Measurements from ENCODE around the gene SNCG.

SNCG gene

GRCh38 chr10:86964847-86965190 lies 6.4 kb downstream of the SNCG start:
- ChIA-PET CTCF (no interaction called here), POLR2A (no interaction called here)
- Histone ChIP-seq H3K27me3 (replicated peaks in 2 of 5; ENCODE audit: control insufficient read depth in 4 of 5, insufficient read depth in 5 of 5, low read length in 4 of 5) (peaks cover 0 to 34% (median 20%) of the 10 kb centered on the region in 5 experiments), H3K9me3 (ENCODE audit: control extremely low read depth in 1 of 5, control insufficient read depth in 4 of 5, insufficient read depth in 2 of 5, low read depth in 1 of 5, low read length in 4 of 5) (no peaks in the 10 kb centered on the region), H3K4me1 (ENCODE audit: control extremely low read depth in 1 of 4, control insufficient read depth in 4 of 4, insufficient read depth in 4 of 4, low read length in 3 of 4) (peaks cover 0 to 33% (median 23%) of the 10 kb centered on the region in 4 experiments), H3K27ac (ENCODE audit: insufficient read depth in 1 of 2, low read depth in 1 of 2, low read length in 2 of 2, poor library complexity in 1 of 2, severe bottlenecking in 2 of 2) (no peak overlapping the region), H3K36me3 (ENCODE audit: control insufficient read depth in 4 of 4, insufficient read depth in 4 of 4, low read length in 3 of 4) (no peaks in the 10 kb centered on the region), H3K4me3 (ENCODE audit: control insufficient read depth in 1 of 7, extremely low read depth in 1 of 7, insufficient read depth in 4 of 7, low read depth in 2 of 7, low read length in 6 of 7) (no peak overlapping the region)
- WGBS (ENCODE audit: insufficient coverage) = 57% methylated on average over 1 of the region's 2 CpGs
- DNase-seq = no peak

- 56% methylated on average over 4 of the region's 11 CpGs for WGBS (ENCODE audit: insufficient coverage)
- Histone ChIP-seq H3K4me1 (ENCODE audit: control extremely low read depth in 1 of 4, control insufficient read depth in 4 of 4, insufficient read depth in 4 of 4, low read length in 3 of 4) (peaks cover 0 to 45% (median 33%) of the 10 kb centered on the region in 4 experiments), H3K36me3 (ENCODE audit: control insufficient read depth in 4 of 4, insufficient read depth in 4 of 4, low read length in 3 of 4) (no peaks in the 10 kb centered on the region), H3K27me3 (replicated peaks in 2 of 5; ENCODE audit: control insufficient read depth in 4 of 5, insufficient read depth in 5 of 5, low read length in 4 of 5) (peaks cover 0 to 42% (median 25%) of the 10 kb centered on the region in 5 experiments), H3K4me3 (ENCODE audit: control insufficient read depth in 1 of 7, extremely low read depth in 1 of 7, insufficient read depth in 4 of 7, low read depth in 2 of 7, low read length in 6 of 7) (peak overlapping the region in 2 of 7 experiments; percentile 6 to 41), H3K9me3 (ENCODE audit: control extremely low read depth in 1 of 5, control insufficient read depth in 4 of 5, insufficient read depth in 2 of 5, low read depth in 1 of 5, low read length in 4 of 5) (no peaks in the 10 kb centered on the region), H3K27ac (ENCODE audit: insufficient read depth in 1 of 2, low read depth in 1 of 2, low read length in 2 of 2, poor library complexity in 1 of 2, severe bottlenecking in 2 of 2) (no peak overlapping the region)
- CTCF ChIA-PET = interaction anchor here (0.7 to 2.4 kb wide), 8 partner anchors 8 to 264 kb away, joined by 3 to 11 read pairs (median 4); partner anchors contain the start of gene SNCG
- no peak for DNase-seq
- POLR2A ChIA-PET = interaction anchor here (0.6 kb wide), 1 partner anchor 238 kb away, joined by 3 read pairs; no protein-coding TSS in a partner anchor
Observed at GRCh38 chr10:86965986-86966654, 7.7 kb downstream of the SNCG start.

GRCh38 chr10:86967481-86967941 lies 9.1 kb downstream of the SNCG start:
- no peaks in the 10 kb centered on the region for H3K36me3 ChIP-seq (ENCODE audit: control insufficient read depth in 4 of 4, insufficient read depth in 4 of 4, low read length in 3 of 4)
- H3K4me1 ChIP-seq (ENCODE audit: control extremely low read depth in 1 of 4, control insufficient read depth in 4 of 4, insufficient read depth in 4 of 4, low read length in 3 of 4) = peaks cover 0 to 52% (median 39%) of the 10 kb centered on the region in 4 experiments
- WGBS (ENCODE audit: insufficient coverage) = 75% methylated on average over 7 of the region's 7 CpGs
- DNase-seq = no peak
- H3K4me3 ChIP-seq (ENCODE audit: control insufficient read depth in 1 of 7, extremely low read depth in 1 of 7, insufficient read depth in 4 of 7, low read depth in 2 of 7, low read length in 6 of 7) = no peak overlapping the region
- peaks cover 0 to 45% (median 25%) of the 10 kb centered on the region in 5 experiments for H3K27me3 ChIP-seq (replicated peaks in 2 of 5; ENCODE audit: control insufficient read depth in 4 of 5, insufficient read depth in 5 of 5, low read length in 4 of 5)
- ChIA-PET CTCF (interaction anchor here (0.6 to 2.4 kb wide), 5 partner anchors 21 to 474 kb away, joined by 3 to 11 read pairs (median 4); no protein-coding TSS in a partner anchor), POLR2A (no interaction called here)
- H3K27ac ChIP-seq (ENCODE audit: insufficient read depth in 1 of 2, low read depth in 1 of 2, low read length in 2 of 2, poor library complexity in 1 of 2, severe bottlenecking in 2 of 2) = no peak overlapping the region
- H3K9me3 ChIP-seq (ENCODE audit: control extremely low read depth in 1 of 5, control insufficient read depth in 4 of 5, insufficient read depth in 2 of 5, low read depth in 1 of 5, low read length in 4 of 5) = no peaks in the 10 kb centered on the region

GRCh38 chr10:86968271-86968993 lies 10.0 kb downstream of the SNCG start, which contains the start of gene ADIRF:
ADIRF (plus strand) TSS chr10:86968482; CDS start chr10:86968545, 63 bp downstream.
- H3K27ac ChIP-seq (ENCODE audit: insufficient read depth in 1 of 2, low read depth in 1 of 2, low read length in 2 of 2, poor library complexity in 1 of 2, severe bottlenecking in 2 of 2) = no peak within 1 kb of the TSS
- no peaks in the 10 kb centered on the region for H3K36me3 ChIP-seq (ENCODE audit: control insufficient read depth in 4 of 4, insufficient read depth in 4 of 4, low read length in 3 of 4)
- H3K27me3 ChIP-seq (replicated peaks in 2 of 5; ENCODE audit: control insufficient read depth in 4 of 5, insufficient read depth in 5 of 5, low read length in 4 of 5) = peaks cover 0 to 45% (median 25%) of the 10 kb centered on the region in 5 experiments
- ChIA-PET POLR2A (no interaction called here), CTCF (interaction anchor here (0.6 to 2.4 kb wide), 7 partner anchors 20 to 77 kb away, joined by 3 to 11 read pairs (median 4); no protein-coding TSS in a partner anchor)
- WGBS (ENCODE audit: insufficient coverage) = 9% methylated on average over 57 of the region's 59 CpGs
- H3K9me3 ChIP-seq (ENCODE audit: control extremely low read depth in 1 of 5, control insufficient read depth in 4 of 5, insufficient read depth in 2 of 5, low read depth in 1 of 5, low read length in 4 of 5) = no peaks in the 10 kb centered on the region
- H3K4me1 ChIP-seq (ENCODE audit: control extremely low read depth in 1 of 4, control insufficient read depth in 4 of 4, insufficient read depth in 4 of 4, low read length in 3 of 4) = peaks cover 0 to 50% (median 36%) of the 10 kb centered on the region in 4 experiments
- DNase-seq = peak in 2 of 3 donors; percentile 23 to 47
- H3K4me3 ChIP-seq (ENCODE audit: control insufficient read depth in 1 of 7, extremely low read depth in 1 of 7, insufficient read depth in 4 of 7, low read depth in 2 of 7, low read length in 6 of 7) = peak within 1 kb of the TSS in 4 of 7 experiments; percentile 35 to 63 (median 53)

GRCh38 chr10:86968994-86969355 lies 10.6 kb downstream of the SNCG start:
- CTCF ChIA-PET = interaction anchor here (0.8 to 2.1 kb wide), 6 partner anchors 8 to 31 kb away, joined by 3 to 9 read pairs (median 6); partner anchors contain the start of gene MMRN2
- Histone ChIP-seq H3K4me3 (ENCODE audit: control insufficient read depth in 1 of 7, extremely low read depth in 1 of 7, insufficient read depth in 4 of 7, low read depth in 2 of 7, low read length in 6 of 7) (peak overlapping the region in 3 of 7 experiments; percentile 43 to 63 (median 63)), H3K9me3 (ENCODE audit: control extremely low read depth in 1 of 5, control insufficient read depth in 4 of 5, insufficient read depth in 2 of 5, low read depth in 1 of 5, low read length in 4 of 5) (no peaks in the 10 kb centered on the region), H3K4me1 (ENCODE audit: control extremely low read depth in 1 of 4, control insufficient read depth in 4 of 4, insufficient read depth in 4 of 4, low read length in 3 of 4) (peaks cover 0 to 50% (median 36%) of the 10 kb centered on the region in 4 experiments), H3K27ac (ENCODE audit: insufficient read depth in 1 of 2, low read depth in 1 of 2, low read length in 2 of 2, poor library complexity in 1 of 2, severe bottlenecking in 2 of 2) (no peak overlapping the region), H3K36me3 (ENCODE audit: control insufficient read depth in 4 of 4, insufficient read depth in 4 of 4, low read length in 3 of 4) (no peaks in the 10 kb centered on the region), H3K27me3 (replicated peaks in 2 of 5; ENCODE audit: control insufficient read depth in 4 of 5, insufficient read depth in 5 of 5, low read length in 4 of 5) (peaks cover 0 to 45% (median 25%) of the 10 kb centered on the region in 5 experiments)
- POLR2A ChIA-PET = no interaction called here
- WGBS (ENCODE audit: insufficient coverage) = 66% methylated on average over 8 of the region's 9 CpGs
- DNase-seq = no peak

- ChIA-PET CTCF (interaction anchor here (1.2 to 2.1 kb wide), 5 partner anchors 9 to 32 kb away, joined by 3 to 9 read pairs (median 7); partner anchors contain the start of gene MMRN2), POLR2A (no interaction called here)
- Histone ChIP-seq H3K9me3 (ENCODE audit: control extremely low read depth in 1 of 5, control insufficient read depth in 4 of 5, insufficient read depth in 2 of 5, low read depth in 1 of 5, low read length in 4 of 5) (no peaks in the 10 kb centered on the region), H3K4me3 (ENCODE audit: control insufficient read depth in 1 of 7, extremely low read depth in 1 of 7, insufficient read depth in 4 of 7, low read depth in 2 of 7, low read length in 6 of 7) (no peak overlapping the region), H3K27me3 (replicated peaks in 2 of 5; ENCODE audit: control insufficient read depth in 4 of 5, insufficient read depth in 5 of 5, low read length in 4 of 5) (peaks cover 0 to 45% (median 25%) of the 10 kb centered on the region in 5 experiments), H3K27ac (ENCODE audit: insufficient read depth in 1 of 2, low read depth in 1 of 2, low read length in 2 of 2, poor library complexity in 1 of 2, severe bottlenecking in 2 of 2) (no peak overlapping the region), H3K4me1 (ENCODE audit: control extremely low read depth in 1 of 4, control insufficient read depth in 4 of 4, insufficient read depth in 4 of 4, low read length in 3 of 4) (peaks cover 0 to 50% (median 36%) of the 10 kb centered on the region in 4 experiments), H3K36me3 (ENCODE audit: control insufficient read depth in 4 of 4, insufficient read depth in 4 of 4, low read length in 3 of 4) (no peaks in the 10 kb centered on the region)
- no peak for DNase-seq
- 86% methylated on average over 6 of the region's 8 CpGs for WGBS (ENCODE audit: insufficient coverage)
Observed at GRCh38 chr10:86969421-86970041, 11.1 kb downstream of the SNCG start.
